ENCODE measurements around the gene NOC4L. TPM values are rescaled to one million over a fixed set of nuclear protein-coding genes. Genes with fewer than 3 reads are reported as not detected.
"Not testable (repeated sequence)": the region's sequence is repeated elsewhere in the genome, so short reads cannot be mapped to it uniquely, and the experiment has no call there.

The NOC4L gene
- total RNA-seq, 1 donor from 2014 or later, result 5.0 TPM

DNA sequence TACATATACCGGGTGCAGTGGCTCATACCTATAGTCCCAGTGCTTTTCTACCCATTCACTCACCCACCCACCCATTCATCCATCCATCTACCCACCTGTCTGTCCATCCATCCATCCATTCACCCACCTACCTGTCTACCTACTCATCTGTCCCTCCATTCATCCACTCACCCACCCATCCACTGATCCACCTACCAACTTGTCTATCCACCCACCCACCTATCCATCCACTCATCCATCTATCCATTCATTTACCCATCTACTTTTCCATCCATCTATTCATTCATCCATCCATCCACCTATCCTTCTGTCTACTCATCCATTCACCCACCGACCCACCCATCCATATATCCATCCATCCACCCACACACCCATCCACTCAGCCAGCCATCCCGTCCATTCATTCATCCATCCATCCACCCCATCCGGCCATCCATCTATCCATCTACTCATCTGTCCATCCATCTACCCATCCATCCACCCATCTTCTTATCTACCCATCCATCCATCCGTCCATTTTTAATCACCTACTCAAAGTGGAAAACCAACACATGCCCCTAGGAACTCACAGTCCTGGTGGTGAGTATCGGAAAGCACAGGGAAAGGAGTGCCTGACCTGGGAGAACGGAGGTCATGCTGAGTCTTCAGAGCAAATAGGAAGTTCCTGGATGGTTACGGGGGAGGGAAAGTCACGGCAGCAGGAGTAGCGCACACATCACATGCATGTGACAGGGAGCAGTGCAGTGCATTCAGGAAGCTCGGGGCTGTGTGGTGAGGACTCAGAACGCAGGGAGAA lies 20.1 kb upstream of the NOC4L start:
- no peak for DNase-seq

GRCh38 chr12:132124766-132125425 lies 19.4 kb upstream of the NOC4L start:
- DNase-seq, result no peak

DNA sequence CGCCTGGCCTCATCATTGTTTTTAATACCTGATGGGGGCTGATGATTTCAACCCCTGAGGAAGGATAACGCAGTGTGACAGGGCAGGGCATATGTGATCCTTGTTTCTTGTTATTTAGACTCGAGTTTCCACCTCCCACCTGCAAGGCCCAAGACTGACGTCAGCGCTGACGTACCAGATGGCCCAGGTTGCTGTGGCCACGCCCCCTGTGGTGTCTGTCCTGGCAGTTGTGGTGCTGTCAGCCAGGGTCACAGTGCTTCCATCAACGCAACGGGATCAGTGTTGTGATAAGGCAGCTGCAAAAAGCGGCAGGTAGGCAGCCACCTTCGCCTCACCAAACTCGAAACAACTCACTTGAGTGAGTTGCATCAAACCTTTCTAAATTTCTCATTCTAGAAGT lies 18.5 kb upstream of the NOC4L start:
- no peak for DNase-seq

- DNase-seq, result no peak
These were observed 17.2 kb upstream of the NOC4L start for GRCh38 chr12:132127041-132127440.

GRCh38 chr12:132129007-132129406 lies 15.2 kb upstream of the NOC4L start:
- DNase-seq, result no peak

DNA sequence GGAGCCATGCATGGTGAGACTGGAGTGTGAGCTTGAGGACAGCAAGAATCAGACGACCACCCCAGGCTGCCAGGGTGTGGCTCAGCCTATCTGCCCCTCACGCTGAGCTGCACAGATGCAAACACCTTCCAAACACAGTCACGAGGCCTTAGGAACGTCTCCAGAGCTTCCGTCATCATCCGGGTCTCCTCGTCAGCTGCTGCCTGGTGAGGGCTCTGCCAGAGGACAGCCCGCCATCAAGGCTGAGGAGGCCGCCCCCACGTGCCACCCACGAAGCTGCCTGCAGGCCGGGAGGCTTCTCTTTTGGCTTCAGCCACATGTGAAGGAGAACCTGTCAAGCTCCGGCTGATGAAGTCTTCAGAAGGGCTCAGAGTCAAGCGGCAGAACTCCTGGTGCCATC lies 13.6 kb upstream of the NOC4L start:
- no peak for DNase-seq

DNA sequence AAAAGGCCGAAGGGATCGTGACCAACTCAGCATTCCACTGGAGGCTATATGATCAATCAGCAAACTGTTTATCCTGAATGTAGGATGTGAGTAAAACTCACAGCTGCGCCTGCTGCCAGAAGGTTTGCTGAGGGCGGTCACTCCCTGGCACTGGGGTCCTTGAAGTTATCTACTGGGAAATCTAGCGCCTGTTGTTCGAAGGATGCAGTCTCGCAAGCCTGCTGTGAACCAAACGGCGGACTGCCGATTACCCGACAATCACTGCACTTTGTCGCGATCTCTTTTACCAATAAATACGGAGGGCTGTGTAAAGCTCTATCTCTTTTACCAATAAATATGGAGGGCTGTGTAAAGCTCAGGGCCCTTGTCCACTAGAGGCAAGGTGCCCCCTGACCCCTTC lies 13.0 kb upstream of the NOC4L start:
- DNase-seq, result no peak

- no peak for DNase-seq
These were observed 12.3 kb upstream of the NOC4L start for GRCh38 chr12:132131952-132132351.

GRCh38 chr12:132132609-132133430 lies 11.4 kb upstream of the NOC4L start:
- DNase-seq, result no peak

DNA sequence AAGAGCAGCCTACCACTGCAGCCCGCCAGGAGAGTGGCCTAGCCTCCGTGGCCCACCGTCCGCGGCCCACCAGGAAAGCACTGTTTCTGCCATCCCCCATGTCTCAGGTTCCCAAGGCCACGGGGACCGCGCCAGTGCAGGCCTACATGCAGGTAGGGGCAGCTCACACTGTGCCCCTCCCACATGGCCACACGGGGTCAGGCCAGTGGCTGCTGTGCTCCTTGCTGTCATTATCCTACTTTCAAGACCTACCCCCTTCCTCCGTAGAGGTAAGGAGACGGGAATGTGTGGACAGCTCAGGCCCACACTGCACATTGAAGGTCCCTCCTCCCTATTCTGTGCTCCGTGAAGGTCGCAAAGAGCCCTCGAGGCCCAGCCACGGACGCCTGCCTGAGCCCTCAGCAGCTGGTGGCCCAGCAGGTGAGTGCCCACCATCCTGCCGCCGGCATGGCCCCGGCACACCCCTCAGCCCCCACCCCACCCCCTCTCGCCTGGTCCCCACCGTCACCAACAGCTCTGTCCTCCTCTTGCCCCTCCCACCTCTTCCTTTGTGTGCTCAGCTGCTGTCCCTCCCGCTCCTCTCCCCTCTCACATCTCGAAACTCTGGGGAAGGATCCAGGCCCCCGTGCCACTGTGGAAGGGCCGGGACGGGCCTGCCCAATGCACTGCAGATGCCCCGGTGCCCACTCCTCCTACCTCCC lies 10.2 kb upstream of the NOC4L start:
- DNase-seq, result no peak

- not testable (repeated sequence) for DNase-seq
These were observed 9.5 kb upstream of the NOC4L start for GRCh38 chr12:132134653-132135183.

- DNase-seq, result not testable (repeated sequence)
These were observed 8.0 kb upstream of the NOC4L start for GRCh38 chr12:132136226-132136625.

DNA sequence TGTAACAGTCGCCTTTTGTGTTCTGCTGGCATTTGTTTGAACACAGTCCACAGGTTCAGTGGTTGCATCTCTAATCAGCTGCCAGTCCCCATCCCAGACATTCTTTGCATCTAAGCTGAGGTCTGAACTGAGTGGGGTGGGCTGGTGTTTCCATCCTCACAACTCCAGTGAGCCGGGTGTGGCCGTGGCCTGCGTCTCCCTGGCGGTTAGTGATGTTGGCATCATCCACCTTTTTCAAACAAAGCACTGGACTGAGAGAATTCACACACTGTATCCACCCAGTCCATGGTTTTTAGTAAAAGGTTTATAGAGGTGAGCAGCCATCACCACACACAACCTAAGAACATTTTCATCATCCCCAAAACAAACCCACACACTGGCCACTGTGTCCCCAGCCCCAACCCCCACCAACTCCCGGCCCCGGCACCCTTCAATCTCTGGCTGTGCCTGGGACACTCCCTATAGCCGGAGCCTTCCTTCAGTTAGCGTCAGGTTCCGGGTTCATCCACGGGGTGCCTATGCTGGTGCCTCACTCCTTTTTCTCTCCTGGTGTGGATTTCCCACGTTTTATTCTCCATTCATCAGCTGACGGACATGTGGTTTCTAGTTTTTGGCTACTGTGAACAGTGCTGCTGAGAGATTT lies 6.7 kb upstream of the NOC4L start:
- no peak for DNase-seq

- no peak for DNase-seq
These were observed 5.1 kb upstream of the NOC4L start for GRCh38 chr12:132138941-132139871.

DNA sequence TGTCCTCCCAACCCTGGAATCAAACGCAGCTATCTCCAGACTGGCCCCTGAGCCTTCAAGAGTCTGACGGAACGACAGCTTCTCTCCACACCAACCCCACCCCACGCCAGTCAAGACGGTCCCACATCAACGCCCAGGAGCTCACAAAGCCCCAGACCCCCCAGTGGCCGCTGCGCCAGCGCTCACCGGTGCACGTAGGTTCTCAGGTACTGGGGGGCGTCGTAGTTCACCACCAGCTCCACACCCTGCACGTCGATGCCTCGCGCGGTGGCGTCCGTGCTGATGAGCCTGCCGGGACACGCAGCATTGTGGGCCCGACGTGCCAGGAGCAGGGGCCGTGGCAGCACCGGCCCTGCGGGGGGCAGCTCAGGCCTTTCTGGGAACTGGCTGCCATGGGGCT lies 4.3 kb upstream of the NOC4L start:
- DNase-seq, result no peak

GRCh38 chr12:132140501-132140900 lies 3.8 kb upstream of the NOC4L start:
- DNase-seq, result no peak

DNA sequence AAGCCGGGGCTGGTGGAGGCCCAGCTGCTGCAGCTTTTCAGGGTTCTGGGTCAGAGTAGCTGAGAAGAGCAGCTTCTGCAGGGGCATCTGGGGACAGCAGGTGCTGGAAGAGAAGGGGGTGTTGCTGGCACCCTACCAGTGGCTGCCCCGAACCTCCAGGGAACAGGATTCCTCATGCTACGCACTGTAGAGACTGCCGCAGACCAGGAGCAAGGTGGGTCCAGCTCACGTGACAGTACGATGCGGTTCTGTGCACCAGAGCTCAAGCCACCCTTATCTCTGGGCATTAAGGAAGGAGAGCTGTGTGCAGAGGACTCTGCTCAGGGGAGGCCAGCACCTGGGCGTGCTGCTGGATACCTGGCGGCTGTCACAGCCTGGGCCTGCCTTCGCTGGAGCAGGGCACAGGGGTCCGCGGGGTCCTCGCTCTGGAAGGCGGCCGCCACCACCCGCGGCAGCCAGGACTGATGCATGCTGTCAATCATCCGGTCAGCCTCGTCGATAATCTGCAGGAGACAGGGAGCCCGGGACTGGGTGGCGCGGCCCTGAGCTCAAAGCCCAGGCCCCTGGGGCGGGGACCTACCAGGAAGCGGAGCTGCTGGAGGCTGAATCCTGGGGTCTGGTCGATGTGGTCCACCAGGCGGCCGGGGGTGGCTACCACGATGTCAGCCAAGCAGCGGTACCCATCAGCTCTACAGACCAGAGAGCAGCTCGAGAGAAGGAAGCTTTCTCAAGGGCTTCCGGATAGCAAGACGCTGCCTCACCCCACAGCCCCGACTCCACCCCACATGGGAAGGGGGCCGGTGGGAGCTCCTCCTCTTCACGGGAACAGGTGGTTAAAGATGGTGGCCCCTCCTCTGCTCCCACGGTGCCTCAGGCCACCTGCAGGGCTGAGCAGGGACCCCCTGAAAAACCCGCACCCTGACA lies 3.1 kb upstream of the NOC4L start:
- no peak for DNase-seq

GRCh38 chr12:132141976-132142678 lies 2.1 kb upstream of the NOC4L start:
- DNase-seq, result no peak
